ENCODE results near the gene MYH16.
"Not testable (repeated sequence)": the region's sequence is repeated elsewhere in the genome, so short reads cannot be mapped to it uniquely, and the experiment has no call there.

Gene MYH16

GRCh38 chr7:99305473-99306260 is 33.0 kb downstream of the MYH16 start:
- no peak for DNase-seq (ENCODE audit: low spot score)

- no peak for DNase-seq (ENCODE audit: low spot score)
Measured at GRCh38 chr7:99308461-99309074, 35.9 kb downstream of the MYH16 start.

GRCh38 chr7:99309111-99309510 is 36.5 kb downstream of the MYH16 start:
- DNase-seq (ENCODE audit: low spot score) = no peak

GRCh38 chr7:99310004-99310403 is 37.4 kb downstream of the MYH16 start:
- no peak for DNase-seq (ENCODE audit: low spot score)

- DNase-seq (ENCODE audit: low spot score) = no peak
Measured at GRCh38 chr7:99311702-99312101, 39.1 kb downstream of the MYH16 start.

- peak; percentile 74 for DNase-seq (ENCODE audit: low spot score)
Measured at GRCh38 chr7:99312316-99313203, 39.9 kb downstream of the MYH16 start.

- no peak for DNase-seq (ENCODE audit: low spot score)
Measured at GRCh38 chr7:99313204-99313573, 40.5 kb downstream of the MYH16 start.

- no peak for DNase-seq (ENCODE audit: low spot score)
Measured at GRCh38 chr7:99314504-99314903, 41.9 kb downstream of the MYH16 start.

GRCh38 chr7:99320371-99320770 is 47.7 kb downstream of the MYH16 start:
- no peak for DNase-seq (ENCODE audit: low spot score)

- not testable (repeated sequence) for DNase-seq (ENCODE audit: low spot score)
Measured at GRCh38 chr7:99322659-99323058, 50.0 kb downstream of the MYH16 start.

GRCh38 chr7:99324559-99324958 is 51.9 kb downstream of the MYH16 start:
- no peak for DNase-seq (ENCODE audit: low spot score)

- DNase-seq (ENCODE audit: low spot score) = no peak
Measured at GRCh38 chr7:99325001-99325493, 52.4 kb downstream of the MYH16 start.

GRCh38 chr7:99325592-99326407 is 53.2 kb downstream of the MYH16 start, which contains the start of gene ARPC1A:
ARPC1A (plus strand) TSS chr7:99325898; CDS start chr7:99333354, 7,456 bp downstream.
- DNase-seq (ENCODE audit: low spot score) = peak; percentile 92

GRCh38 chr7:99326408-99326782 is 53.8 kb downstream of the MYH16 start:
- DNase-seq (ENCODE audit: low spot score) = no peak

- DNase-seq (ENCODE audit: low spot score) = peak; percentile 24
Measured at GRCh38 chr7:99330314-99330961, 57.8 kb downstream of the MYH16 start.

- no peak for DNase-seq (ENCODE audit: low spot score)
Measured at GRCh38 chr7:99331002-99331401, 58.4 kb downstream of the MYH16 start.

- DNase-seq (ENCODE audit: low spot score) = no peak
Measured at GRCh38 chr7:99339595-99339994, 67.0 kb downstream of the MYH16 start.

GRCh38 chr7:99340659-99341058 is 68.0 kb downstream of the MYH16 start:
- no peak for DNase-seq (ENCODE audit: low spot score)

GRCh38 chr7:99344061-99344647 is 71.5 kb downstream of the MYH16 start:
- no peak for DNase-seq (ENCODE audit: low spot score)

- DNase-seq (ENCODE audit: low spot score) = not testable (repeated sequence)
Measured at GRCh38 chr7:99350641-99351040, 78.0 kb downstream of the MYH16 start.

GRCh38 chr7:99352247-99352646 is 79.6 kb downstream of the MYH16 start:
- DNase-seq (ENCODE audit: low spot score) = no peak
